ENCODE data around the gene CLIC1.

GRCh38 chr6:31690231-31691077 is 45.9 kb downstream of the CLIC1 start:
- TF ChIP-seq, protein P1, sequence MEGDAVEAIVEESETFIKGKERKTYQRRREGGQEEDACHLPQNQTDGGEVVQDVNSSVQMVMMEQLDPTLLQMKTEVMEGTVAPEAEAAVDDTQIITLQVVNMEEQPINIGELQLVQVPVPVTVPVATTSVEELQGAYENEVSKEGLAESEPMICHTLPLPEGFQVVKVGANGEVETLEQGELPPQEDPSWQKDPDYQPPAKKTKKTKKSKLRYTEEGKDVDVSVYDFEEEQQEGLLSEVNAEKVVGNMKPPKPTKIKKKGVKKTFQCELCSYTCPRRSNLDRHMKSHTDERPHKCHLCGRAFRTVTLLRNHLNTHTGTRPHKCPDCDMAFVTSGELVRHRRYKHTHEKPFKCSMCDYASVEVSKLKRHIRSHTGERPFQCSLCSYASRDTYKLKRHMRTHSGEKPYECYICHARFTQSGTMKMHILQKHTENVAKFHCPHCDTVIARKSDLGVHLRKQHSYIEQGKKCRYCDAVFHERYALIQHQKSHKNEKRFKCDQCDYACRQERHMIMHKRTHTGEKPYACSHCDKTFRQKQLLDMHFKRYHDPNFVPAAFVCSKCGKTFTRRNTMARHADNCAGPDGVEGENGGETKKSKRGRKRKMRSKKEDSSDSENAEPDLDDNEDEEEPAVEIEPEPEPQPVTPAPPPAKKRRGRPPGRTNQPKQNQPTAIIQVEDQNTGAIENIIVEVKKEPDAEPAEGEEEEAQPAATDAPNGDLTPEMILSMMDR (conservative IDR thresholded peaks at IDR 0.05; ENCODE audit: low read length), result no peak
- TF ChIP-seq EZH2phosphoT487 (IDR thresholded peaks at IDR 0.05; ENCODE audit: borderline replicate concordance, low read depth, low read length), result no peak

Data from OCI-LY7 (cell line).